GM18498 (cell line): ENCODE results near the gene RMI2.
A peak's percentile ranks its signal among the peaks of the same experiment; 100 is the strongest.

Source experiments
- ATAC-seq: cut with Tn5 transposase; IDR thresholded peaks from one replicate; pipeline ENCODE4 v1.9.1; 2021; ENCODE audit warnings: mild to moderate bottlenecking, moderate library complexity; ENCODE audit not compliant: unreplicated experiment

Gene RMI2

GRCh38 chr16:11309895-11310633 lies 35.2 kb upstream of the RMI2 start:
- ATAC-seq, result peak; percentile 48

- no peak for ATAC-seq
Measured at GRCh38 chr16:11310634-11310977, 34.7 kb upstream of the RMI2 start.

GRCh38 chr16:11310997-11311561 lies 34.2 kb upstream of the RMI2 start:
- ATAC-seq, result no peak

- ATAC-seq, result no peak
Measured at GRCh38 chr16:11312718-11313492, 32.4 kb upstream of the RMI2 start.

- ATAC-seq, result no peak
Measured at GRCh38 chr16:11313493-11314308, 31.6 kb upstream of the RMI2 start.

GRCh38 chr16:11314309-11314894 lies 30.9 kb upstream of the RMI2 start:
- no peak for ATAC-seq

GRCh38 chr16:11315510-11315909 lies 29.7 kb upstream of the RMI2 start:
- ATAC-seq, result no peak

GRCh38 chr16:11316331-11317015 lies 28.8 kb upstream of the RMI2 start:
- no peak for ATAC-seq

- no peak for ATAC-seq
Measured at GRCh38 chr16:11318817-11319216, 26.4 kb upstream of the RMI2 start.

GRCh38 chr16:11319529-11320146 lies 25.6 kb upstream of the RMI2 start:
- no peak for ATAC-seq

GRCh38 chr16:11320170-11320569 lies 25.1 kb upstream of the RMI2 start:
- no peak for ATAC-seq

- ATAC-seq, result no peak
Measured at GRCh38 chr16:11321662-11322061, 23.6 kb upstream of the RMI2 start.

GRCh38 chr16:11322823-11323222 lies 22.4 kb upstream of the RMI2 start:
- ATAC-seq, result no peak

- ATAC-seq, result no peak
Measured at GRCh38 chr16:11323551-11324336, 21.5 kb upstream of the RMI2 start.

GRCh38 chr16:11325404-11326083 lies 19.7 kb upstream of the RMI2 start:
- no peak for ATAC-seq

- no peak for ATAC-seq
Measured at GRCh38 chr16:11326084-11326736, 19.0 kb upstream of the RMI2 start.

GRCh38 chr16:11326737-11327276 lies 18.5 kb upstream of the RMI2 start:
- no peak for ATAC-seq
